Measurements from ENCODE around the gene NT5E. TPM values are rescaled to one million over a fixed set of nuclear protein-coding genes. Genes with fewer than 3 reads are reported as not detected.

Gene NT5E
- total and polyA plus RNA-seq, 4 donors: 13.5 to 51.5 (median 34.1) TPM

GRCh38 chr6:85404564-85405174 is 45.2 kb upstream of the NT5E start:
- peaks cover 4 to 26% (median 24%) of the 10 kb centered on the region in 4 donors for H3K4me1 ChIP-seq (ENCODE audit: control insufficient read depth in 4 of 4, insufficient read depth in 4 of 4, low read length in 3 of 4)
- H3K27me3 ChIP-seq (ENCODE audit: control insufficient read depth in 4 of 4, insufficient read depth in 4 of 4, low read length in 3 of 4): no peaks in the 10 kb centered on the region
- no peak for DNase-seq (ENCODE audit: low spot score)
- H3K36me3 ChIP-seq (ENCODE audit: control insufficient read depth in 4 of 4, insufficient read depth in 3 of 4, low read depth in 1 of 4, low read length in 3 of 4): no peaks in the 10 kb centered on the region
- H3K4me3 ChIP-seq (ENCODE audit: low read depth in 1 of 3, low read length in 3 of 3): peak overlapping the region in 1 of 3 donors; percentile 3
- no peak for TF ChIP-seq HNF4A (conservative IDR thresholded peaks at IDR 0.05)
- no peak for TF ChIP-seq ATF3 (IDR thresholded peaks at IDR 0.05)
- no peak for TF ChIP-seq HNF4G (IDR thresholded peaks at IDR 0.05)
- TF ChIP-seq FOXA2 (IDR thresholded peaks at IDR 0.05): no peak
- TF ChIP-seq JUND (IDR thresholded peaks at IDR 0.05): no peak
- no peak for TF ChIP-seq GABPA (IDR thresholded peaks at IDR 0.05 in 1 of 2, conservative IDR thresholded peaks at IDR 0.05 in 1 of 2)
- TF ChIP-seq RXRA (IDR thresholded peaks at IDR 0.05): no peak
- no peak for TF ChIP-seq YY1 (IDR thresholded peaks at IDR 0.05)
- TF ChIP-seq ZBTB33 (IDR thresholded peaks at IDR 0.05): no peak
- TF ChIP-seq NR2F2 (IDR thresholded peaks at IDR 0.05): no peak
- TF ChIP-seq REST (IDR thresholded peaks at IDR 0.05): no peak
- no peak for TF ChIP-seq FOXA1 (IDR thresholded peaks at IDR 0.05)
- TF ChIP-seq, protein P1, sequence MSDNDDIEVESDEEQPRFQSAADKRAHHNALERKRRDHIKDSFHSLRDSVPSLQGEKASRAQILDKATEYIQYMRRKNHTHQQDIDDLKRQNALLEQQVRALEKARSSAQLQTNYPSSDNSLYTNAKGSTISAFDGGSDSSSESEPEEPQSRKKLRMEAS (IDR thresholded peaks at IDR 0.05): no peak
- TF ChIP-seq CTCF (IDR thresholded peaks at IDR 0.05; ENCODE audit: low read depth, low read length, missing input control): no peak
- no peak for TF ChIP-seq EGR1 (IDR thresholded peaks at IDR 0.05; ENCODE audit: low read depth in 2 of 2)
- no peak for TF ChIP-seq TAF1 (conservative IDR thresholded peaks at IDR 0.05)
- WGBS: 52% methylated on average over 12 of the region's 12 CpGs
- peak overlapping the region; percentile 36 to 67 for H3K27ac ChIP-seq (ENCODE audit: low read depth in 1 of 2, low read length in 2 of 2)
- H3K9me3 ChIP-seq (ENCODE audit: control insufficient read depth in 4 of 4, low read length in 3 of 4): no peaks in the 10 kb centered on the region
- peak overlapping the region in 1 of 2 donors; percentile 42 for H3K9ac ChIP-seq (ENCODE audit: low read depth in 1 of 2, low read length in 2 of 2)
